ENCODE results near the gene COL13A1.

COL13A1 gene

GRCh38 chr10:69820817-69821216, 19.1 kb downstream of the COL13A1 start:
- no peak for DNase-seq

- no peak for DNase-seq
Measured at GRCh38 chr10:69825604-69826003, 23.9 kb downstream of the COL13A1 start.

- no peak for DNase-seq
Measured at GRCh38 chr10:69826094-69826493, 24.4 kb downstream of the COL13A1 start.

- no peak for DNase-seq
Measured at GRCh38 chr10:69826789-69827554, 25.3 kb downstream of the COL13A1 start.

GRCh38 chr10:69828144-69828870, 26.6 kb downstream of the COL13A1 start:
- DNase-seq, result no peak

- no peak for DNase-seq
Measured at GRCh38 chr10:69829775-69830174, 28.1 kb downstream of the COL13A1 start.

- no peak for DNase-seq
Measured at GRCh38 chr10:69831231-69831855, 29.6 kb downstream of the COL13A1 start.

GRCh38 chr10:69835233-69835632, 33.5 kb downstream of the COL13A1 start:
- no peak for DNase-seq

- no peak for DNase-seq
Measured at GRCh38 chr10:69835875-69836730, 34.4 kb downstream of the COL13A1 start.

GRCh38 chr10:69836731-69837030, 35.0 kb downstream of the COL13A1 start:
- DNase-seq, result no peak

- DNase-seq, result no peak
Measured at GRCh38 chr10:69837261-69837660, 35.6 kb downstream of the COL13A1 start.

- no peak for DNase-seq
Measured at GRCh38 chr10:69838418-69838817, 36.7 kb downstream of the COL13A1 start.

- no peak for DNase-seq
Measured at GRCh38 chr10:69838853-69839252, 37.1 kb downstream of the COL13A1 start.

GRCh38 chr10:69839696-69840345, 38.1 kb downstream of the COL13A1 start:
- DNase-seq, result no peak

GRCh38 chr10:69840773-69841172, 39.1 kb downstream of the COL13A1 start:
- DNase-seq, result no peak

GRCh38 chr10:69842020-69842419, 40.3 kb downstream of the COL13A1 start:
- no peak for DNase-seq

GRCh38 chr10:69842882-69843281, 41.2 kb downstream of the COL13A1 start:
- peak; percentile 6 to 30 for DNase-seq

- DNase-seq, result no peak
Measured at GRCh38 chr10:69843923-69844322, 42.2 kb downstream of the COL13A1 start.

GRCh38 chr10:69844698-69845097, 43.0 kb downstream of the COL13A1 start:
- no peak for DNase-seq

- no peak for DNase-seq
Measured at GRCh38 chr10:69845574-69846292, 44.0 kb downstream of the COL13A1 start.

GRCh38 chr10:69846293-69846921, 44.7 kb downstream of the COL13A1 start:
- no peak for DNase-seq

Data from inflammatory macrophage (primary cell).